Measurements from ENCODE around the gene TMPRSS7. TPM values are rescaled to one million over a fixed set of nuclear protein-coding genes. Genes with fewer than 3 reads are reported as not detected.

The TMPRSS7 gene
- total RNA-seq, 4 donors from 2014 or later: 0.23 to 0.34 (median 0.29) TPM; not detected in 1

GRCh38 chr3:112097378-112097777 lies 62.8 kb downstream of the TMPRSS7 start:
- intact Hi-C loops (cut with DNase I; ENCODE audit: low total_unique reads): no loop called here
- 20 to 21% methylated on average over 4 of the region's 4 CpGs for WGBS, 2 donors

GRCh38 chr3:112101916-112102315 lies 67.4 kb downstream of the TMPRSS7 start:
- no peak overlapping the region for H3K4me3 ChIP-seq (ENCODE audit: low read depth, poor library complexity, severe bottlenecking)
- TF ChIP-seq POLR2A (IDR thresholded peaks at IDR 0.05) (no peak), CTCF (IDR thresholded peaks at IDR 0.05) (no peak)
- intact Hi-C loops (cut with DNase I; ENCODE audit: low total_unique reads): no loop called here
- no peak for DNase-seq (ENCODE audit: low spot score in 2 of 2)
- WGBS, 2 donors: 61 to 71% methylated on average over 2 of the region's 2 CpGs

More at GRCh38 chr3:112097378-112097777, 62.8 kb downstream of the TMPRSS7 start:
- TF ChIP-seq CTCF (IDR thresholded peaks at IDR 0.05) (no peak), POLR2A (IDR thresholded peaks at IDR 0.05) (no peak)
- H3K4me3 ChIP-seq (ENCODE audit: low read depth, poor library complexity, severe bottlenecking): no peak overlapping the region
- DNase-seq (ENCODE audit: low spot score in 2 of 2): peak in 1 of 2 donors; percentile 76

GRCh38 chr3:112104774-112105173 lies 70.2 kb downstream of the TMPRSS7 start:
- 88 to 91% methylated on average over 2 of the region's 2 CpGs for WGBS, 2 donors

GRCh38 chr3:112109322-112109721 lies 74.8 kb downstream of the TMPRSS7 start:
- H3K4me3 ChIP-seq (ENCODE audit: low read depth, poor library complexity, severe bottlenecking): no peak overlapping the region
- no peak for TF ChIP-seq POLR2A (IDR thresholded peaks at IDR 0.05)
- no peak for TF ChIP-seq CTCF (IDR thresholded peaks at IDR 0.05)
- no peak for DNase-seq (ENCODE audit: low spot score in 2 of 2)
- intact Hi-C loops (cut with DNase I; ENCODE audit: low total_unique reads): no loop called here
- WGBS, 2 donors: 70 to 75% methylated on average over 5 of the region's 5 CpGs

More at GRCh38 chr3:112104774-112105173, 70.2 kb downstream of the TMPRSS7 start:
- no peak overlapping the region for H3K4me3 ChIP-seq (ENCODE audit: low read depth, poor library complexity, severe bottlenecking)
- no peak for DNase-seq (ENCODE audit: low spot score in 2 of 2)
- TF ChIP-seq POLR2A (IDR thresholded peaks at IDR 0.05) (no peak), CTCF (IDR thresholded peaks at IDR 0.05) (no peak)
- intact Hi-C loops (cut with DNase I; ENCODE audit: low total_unique reads): no loop called here

GRCh38 chr3:112111785-112112402 lies 77.4 kb downstream of the TMPRSS7 start:
- WGBS, 2 donors: 16 to 39% methylated on average over 3 of the region's 3 CpGs
- intact Hi-C loops (cut with DNase I; ENCODE audit: low total_unique reads): no loop called here
- H3K4me3 ChIP-seq (ENCODE audit: low read depth, poor library complexity, severe bottlenecking): no peak overlapping the region
- TF ChIP-seq POLR2A (IDR thresholded peaks at IDR 0.05): no peak
- TF ChIP-seq CTCF (IDR thresholded peaks at IDR 0.05): no peak
- DNase-seq (ENCODE audit: low spot score in 2 of 2): no peak

All from lower leg skin (tissue), 4 donors.